H9 (cell line): ENCODE measurements around the gene CDH8. TPM values are rescaled to one million over a fixed set of nuclear protein-coding genes. Genes with fewer than 3 reads are reported as not detected.

ENCODE experiments used
- DNase-seq: peaks from one replicate; pipeline ENCODE4 v3.0.0-alpha.2; 2017
- H2AFZ ChIP-seq: one replicate; pipeline ENCODE4 v1.6.1; 2013; ENCODE audit warnings: mild to moderate bottlenecking, low read length, control low read depth, moderate library complexity
- H2AK5ac ChIP-seq: 2 replicates; pipeline ENCODE4 v1.6.1; 2013; ENCODE audit warnings: low read length, control low read depth, mixed read lengths; ENCODE audit not compliant: insufficient read length
- H2BK120ac ChIP-seq: one replicate; pipeline ENCODE4 v1.6.1; 2013; ENCODE audit warnings: low read depth, mild to moderate bottlenecking, low read length, control low read depth, inconsistent platforms; ENCODE audit not compliant: poor library complexity, severe bottlenecking
- H2BK12ac ChIP-seq: 2 replicates; pipeline ENCODE4 v1.6.1; 2013; ENCODE audit warnings: low read length, control low read depth, mixed read lengths, low read depth; ENCODE audit not compliant: insufficient read length
- H2BK15ac ChIP-seq: 2 replicates; pipeline ENCODE4 v1.6.1; 2013; ENCODE audit warnings: low read depth, low read length, control low read depth
- H2BK20ac ChIP-seq: one replicate; pipeline ENCODE4 v1.6.1; 2013; ENCODE audit warnings: low read depth, mild to moderate bottlenecking, low read length, control low read depth, inconsistent platforms; ENCODE audit not compliant: poor library complexity, severe bottlenecking
- H2BK5ac ChIP-seq: 2 replicates; pipeline ENCODE4 v1.6.1; 2013; ENCODE audit warnings: low read length, control low read depth, mixed read lengths; ENCODE audit not compliant: insufficient read length
- H3K14ac ChIP-seq: 2 replicates; pipeline ENCODE4 v1.6.1; 2013; ENCODE audit warnings: low read length, control low read depth; ENCODE audit not compliant: insufficient read depth
- H3K18ac ChIP-seq: 2 replicates; pipeline ENCODE4 v1.6.1; 2013; ENCODE audit warnings: low read depth, mild to moderate bottlenecking, mixed read lengths, low read length, control low read depth; ENCODE audit not compliant: insufficient read length
- H3K23ac ChIP-seq: 2 replicates; pipeline ENCODE4 v1.6.1; 2013; ENCODE audit warnings: low read length, control low read depth, mixed read lengths, low read depth; ENCODE audit not compliant: insufficient read length
- H3K23me2 ChIP-seq: 2 replicates; pipeline ENCODE4 v1.6.1; 2013; ENCODE audit warnings: low read depth, mild to moderate bottlenecking, mixed read lengths, low read length, control low read depth; ENCODE audit not compliant: insufficient read length, poor library complexity, severe bottlenecking
- H3K27ac ChIP-seq: 2 replicates; pipeline ENCODE4 v1.5.1; 2013; ENCODE audit warnings: low read length, control low read depth, mixed read lengths, low read depth; ENCODE audit not compliant: insufficient read length
- H3K27me3 ChIP-seq: 2 replicates; pipeline ENCODE4 v1.6.1; 2013; ENCODE audit warnings: low read length, control low read depth, inconsistent platforms; ENCODE audit not compliant: insufficient read depth
- H3K4ac ChIP-seq: 2 replicates; pipeline ENCODE4 v1.6.1; 2013; ENCODE audit warnings: low read depth, mild to moderate bottlenecking, control low read depth, inconsistent platforms, low read length, moderate library complexity
- H3K4me1 ChIP-seq: 2 replicates; pipeline ENCODE4 v1.6.1; 2013; ENCODE audit warnings: low read length, control low read depth, inconsistent platforms; ENCODE audit not compliant: insufficient read depth
- H3K4me2 ChIP-seq: 2 replicates; pipeline ENCODE4 v1.6.1; 2013; ENCODE audit warnings: low read length, control low read depth, mixed read lengths; ENCODE audit not compliant: insufficient read length, insufficient read depth
- H3K56ac ChIP-seq: 2 replicates; pipeline ENCODE4 v1.6.1; 2013; ENCODE audit warnings: low read depth, mild to moderate bottlenecking, mixed read lengths, low read length, control low read depth; ENCODE audit not compliant: insufficient read length
- H3K79me1 ChIP-seq: 2 replicates; pipeline ENCODE4 v1.6.1; 2013; ENCODE audit warnings: low read depth, mild to moderate bottlenecking, moderate library complexity, low read length, control low read depth, inconsistent platforms; ENCODE audit not compliant: insufficient read depth, poor library complexity, severe bottlenecking
- H3K79me2 ChIP-seq: 2 replicates; pipeline ENCODE4 v1.6.1; 2013; ENCODE audit warnings: low read length, control low read depth, inconsistent platforms; ENCODE audit not compliant: insufficient read depth
- H3K9ac ChIP-seq: 2 replicates; pipeline ENCODE4 v1.6.1; 2013; ENCODE audit warnings: low read length, control low read depth, mixed read lengths; ENCODE audit not compliant: insufficient read length; ENCODE audit errors: extremely low read depth
- H3K9me3 ChIP-seq: one replicate; pipeline ENCODE4 v1.6.1; 2013; ENCODE audit warnings: low read depth, low read length, inconsistent platforms; ENCODE audit not compliant: control insufficient read depth
- H3T11ph ChIP-seq: one replicate; pipeline ENCODE4 v1.6.1; 2013; ENCODE audit warnings: mild to moderate bottlenecking, low read length, control low read depth, inconsistent platforms
- H4K20me1 ChIP-seq: one replicate; pipeline ENCODE4 v1.6.1; 2013; ENCODE audit not compliant: control insufficient read depth, insufficient read length, insufficient read depth
- H4K5ac ChIP-seq: 2 replicates; pipeline ENCODE4 v1.6.1; 2013; ENCODE audit warnings: low read depth, mild to moderate bottlenecking, mixed read lengths, low read length, control low read depth; ENCODE audit not compliant: insufficient read length
- H4K8ac ChIP-seq: replicated peaks from 2 replicates; pipeline ENCODE4 v1.6.1; 2013; ENCODE audit warnings: low read length, control low read depth, mixed read lengths, low read depth; ENCODE audit not compliant: insufficient read length
- H4K91ac ChIP-seq: 2 replicates; pipeline ENCODE4 v1.6.1; 2013; ENCODE audit warnings: low read depth, mild to moderate bottlenecking, moderate library complexity, mixed read lengths, low read length, control low read depth; ENCODE audit not compliant: insufficient read length
- H3K27ac Mint-ChIP-seq, 3 experiments: 2 replicates in 2 of 3; 3 replicates in 1 of 3; pipeline ENCODE4 v1.8.0; 2020 to 2021; ENCODE audit warnings: mixed read lengths in 3 of 3, mild to moderate bottlenecking in 1 of 3, moderate library complexity in 1 of 3
- H3K27me3 Mint-ChIP-seq: 2 replicates; pipeline ENCODE4 v1.8.0; 2021; ENCODE audit warnings: low read depth, mild to moderate bottlenecking, moderate library complexity, mixed read lengths
- H3K36me3 Mint-ChIP-seq, 3 experiments: 2 replicates in 2 of 3; 3 replicates in 1 of 3; pipeline ENCODE4 v1.8.0; 2020 to 2021; ENCODE audit warnings: low read depth in 3 of 3, mixed read lengths in 3 of 3; ENCODE audit not compliant: insufficient read depth in 1 of 3
- H3K4me1 Mint-ChIP-seq, 2 experiments: 2 replicates each; pipeline ENCODE4 v1.8.0; 2020; ENCODE audit warnings: mixed read lengths in 2 of 2
- H3K4me3 Mint-ChIP-seq, 2 experiments: 2 replicates in 1 of 2; 3 replicates in 1 of 2; pipeline ENCODE4 v1.8.0; 2020 to 2021; ENCODE audit warnings: mild to moderate bottlenecking in 2 of 2, mixed read lengths in 2 of 2, moderate library complexity in 1 of 2
- H3K9me3 Mint-ChIP-seq, 2 experiments: 2 replicates in 1 of 2; 3 replicates in 1 of 2; pipeline ENCODE4 v1.8.0; 2020; ENCODE audit warnings: mild to moderate bottlenecking in 2 of 2, mixed read lengths in 2 of 2, moderate library complexity in 1 of 2
- CTCF ChIP-seq: fragments of 200-600 bp; sonication (generic); conservative IDR thresholded peaks from 3 replicates; pipeline ENCODE4 v1.8.0; 2021; ENCODE audit warnings: antibody characterized with exemption, mild to moderate bottlenecking
- total RNA-seq: library from RNA; stranded (reverse); gene quantifications from 2 replicates; pipeline ENCODE4 v1.2.1, GENCODE V29; 2021

CDH8 gene
- total RNA-seq, 1 experiment from 2014 or later = 12.0 TPM

GRCh38 chr16:61812251-61812650 is 224.0 kb downstream of the CDH8 start:
- Histone ChIP-seq H3K23me2 (no peaks in the 10 kb centered on the region), H4K8ac (no peak overlapping the region), H2BK120ac (no peak overlapping the region), H2BK15ac (no peak overlapping the region), H2AFZ (no peak overlapping the region), H3K9me3 (no peaks in the 10 kb centered on the region), H2AK5ac (no peak overlapping the region), H3K18ac (no peak overlapping the region), H2BK12ac (no peak overlapping the region), H3K14ac (no peak overlapping the region), H4K5ac (no peak overlapping the region), H3K4ac (no peak overlapping the region), H3K27me3 (no peaks in the 10 kb centered on the region), H2BK20ac (no peak overlapping the region), H3K23ac (no peak overlapping the region), H3K4me1 (no peaks in the 10 kb centered on the region; the same call in 1 of the 2 replicates), H3K79me2 (no peaks in the 10 kb centered on the region), H2BK5ac (no peak overlapping the region), H3K9ac (no peak overlapping the region), H3K79me1 (no peaks in the 10 kb centered on the region), H4K20me1 (no peaks in the 10 kb centered on the region), H3K56ac (no peak overlapping the region), H3K27ac (no peak overlapping the region), H4K91ac (no peak overlapping the region), H3T11ph (no peak overlapping the region), H3K4me2 (no peak overlapping the region)
- TF ChIP-seq CTCF = no peak
- H3K4me1 Mint-ChIP-seq = peaks cover 24 to 47% of the 10 kb centered on the region in 2 experiments
- no peaks in the 10 kb centered on the region for H3K9me3 Mint-ChIP-seq
- no peak overlapping the region for H3K4me3 Mint-ChIP-seq
- peak overlapping the region in 1 of 3 experiments; percentile 19; a peak in 1 of 7 replicates for H3K27ac Mint-ChIP-seq
- H3K27me3 Mint-ChIP-seq = no peaks in the 10 kb centered on the region
- no peaks in the 10 kb centered on the region for H3K36me3 Mint-ChIP-seq
- no peak for DNase-seq
